Kidney (tissue), 14 donors: ENCODE measurements around the gene TMEM144. TPM values are rescaled to one million over a fixed set of nuclear protein-coding genes. Genes with fewer than 3 reads are reported as not detected.

Experiments used
- DNase-seq, 5 donors: peaks; one replicate each; pipeline ENCODE4 v3.0.0-alpha.2; 2013 to 2020
- FAIRE-seq: peaks from 2 replicates; lab custom pipeline; 2012; peaks lifted over from hg19 to GRCh38; lab: Jason Lieb, UNC
- H3K27ac ChIP-seq, 2 donors: one replicate each; pipeline ENCODE4 v1.7.0; 2013; ENCODE audit warnings: low read depth in 2 of 2, low read length in 2 of 2, inconsistent platforms in 1 of 2
- H3K27me3 ChIP-seq: one replicate; pipeline ENCODE4 v1.7.1; 2013; ENCODE audit warnings: low read length, inconsistent platforms; ENCODE audit not compliant: control insufficient read depth, insufficient read depth
- H3K36me3 ChIP-seq, 3 donors: one replicate each; pipeline versions ENCODE4 v1.7.0 to v1.7.1; 2013; ENCODE audit warnings: low read length in 3 of 3, control low read depth in 1 of 3, inconsistent platforms in 1 of 3; ENCODE audit not compliant: insufficient read depth in 3 of 3, control insufficient read depth in 2 of 3
- H3K4me1 ChIP-seq, 3 donors: one replicate each; pipeline versions ENCODE4 v1.7.0 to v1.7.1; 2013; ENCODE audit warnings: low read length in 3 of 3, inconsistent platforms in 1 of 3, low read depth in 1 of 3; ENCODE audit not compliant: control insufficient read depth in 2 of 3, insufficient read depth in 2 of 3
- H3K4me3 ChIP-seq, 3 donors: one replicate each; pipeline versions ENCODE4 v1.7.0 to v1.8.1; 2013; ENCODE audit warnings: low read length in 3 of 3, control low read depth in 1 of 3, inconsistent platforms in 1 of 3
- H3K9ac ChIP-seq, 3 donors: one replicate each; pipeline versions ENCODE4 v1.7.0 to v1.7.1; 2013; ENCODE audit warnings: low read length in 3 of 3, control low read depth in 1 of 3, inconsistent platforms in 1 of 3
- H3K9me3 ChIP-seq, 3 donors: one replicate each; pipeline versions ENCODE4 v1.7.0 to v1.7.1; 2013; ENCODE audit warnings: low read length in 3 of 3, control low read depth in 1 of 3, inconsistent platforms in 1 of 3; ENCODE audit not compliant: control insufficient read depth in 2 of 3, insufficient read depth in 1 of 3
- CTCF ChIP-seq: IDR thresholded peaks from 3 replicates; pipeline ENCODE4 v1.5.1; 2012; ENCODE audit warnings: mild to moderate bottlenecking, moderate library complexity, borderline replicate concordance; ENCODE audit not compliant: insufficient read depth; ENCODE audit errors: extremely low read depth
- intact Hi-C: fragments of 100-400 bp; cut with DNase I; formaldehyde crosslinking; loops from one replicate; pipeline ENCODE4 v1.11.1; 2022
- polyA plus RNA-seq: library from polyadenylated mRNA; stranded (reverse); fragments of 350-450 nt; fragmentation: Illumina TruSeq; extraction: RNeasy Lipid Tissue Mini Kit (QIAGEN cat#74804); gene quantifications from one replicate; pipeline ENCODE4 v1.2.3, GENCODE V29; 2014; ENCODE audit warnings: low read depth, low replicate concordance; ENCODE audit not compliant: insufficient read depth
- total RNA-seq: library from RNA; stranded (reverse); fragmentation: NEBNext Ultra II Directional; extraction: Animal tissue kit (Norgen Biotek cat#: 25700); gene quantifications from one replicate; pipeline ENCODE4 v1.2.1, GENCODE V29; 2021
- donor health status: control.
- donor health status: control.
- donor health status: control.
- donor health status: control.
- donor health status: control.
- donor health status: DM: yes; HTN: yes; CAD: no.
- donor health status: Normal renal cell carcinoma (clear cell type).

Gene TMEM144
- total and polyA plus RNA-seq, 2 donors from 2014 or later: 3.3 to 9.8 TPM

- no peak overlapping the region for H3K27ac ChIP-seq
- FAIRE-seq: no peak
- no peak overlapping the region for H3K9ac ChIP-seq
These were observed 23.5 kb upstream of the TMEM144 start for GRCh38 chr4:158186815-158187214.

GRCh38 chr4:158189422-158189821 lies 20.9 kb upstream of the TMEM144 start:
- no peak overlapping the region for H3K27ac ChIP-seq
- no peaks in the 10 kb centered on the region for H3K9me3 ChIP-seq
- H3K4me3 ChIP-seq: no peak overlapping the region
- no peak for FAIRE-seq
- H3K4me1 ChIP-seq: no peaks in the 10 kb centered on the region
- no peak for DNase-seq
- no peaks in the 10 kb centered on the region for H3K36me3 ChIP-seq
- intact Hi-C loops: no loop called here
- no peak overlapping the region for H3K9ac ChIP-seq
- H3K27me3 ChIP-seq: no peaks in the 10 kb centered on the region
- no peak for TF ChIP-seq CTCF

More at GRCh38 chr4:158186815-158187214, 23.5 kb upstream of the TMEM144 start:
- Histone ChIP-seq H3K36me3 (no peaks in the 10 kb centered on the region), H3K27me3 (no peaks in the 10 kb centered on the region), H3K4me3 (no peak overlapping the region), H3K9me3 (no peaks in the 10 kb centered on the region), H3K4me1 (no peaks in the 10 kb centered on the region)
- TF ChIP-seq CTCF: no peak
- DNase-seq: no peak
- intact Hi-C loops: no loop called here

GRCh38 chr4:158190718-158191117 lies 19.6 kb upstream of the TMEM144 start:
- Histone ChIP-seq H3K9me3 (no peaks in the 10 kb centered on the region), H3K36me3 (no peaks in the 10 kb centered on the region), H3K4me1 (no peaks in the 10 kb centered on the region), H3K27ac (no peak overlapping the region), H3K27me3 (no peaks in the 10 kb centered on the region), H3K9ac (no peak overlapping the region), H3K4me3 (no peak overlapping the region)
- DNase-seq: no peak
- intact Hi-C loops: no loop called here
- no peak for FAIRE-seq
- TF ChIP-seq CTCF: no peak
